ENCODE data around the gene CRYZL1. TPM values are rescaled to one million over a fixed set of nuclear protein-coding genes. Genes with fewer than 3 reads are reported as not detected.
A peak's percentile ranks its signal among the peaks of the same experiment; 100 is the strongest.

CRYZL1 gene
- total RNA-seq, 1 experiment from 2014 or later: 29.0 TPM

DNA sequence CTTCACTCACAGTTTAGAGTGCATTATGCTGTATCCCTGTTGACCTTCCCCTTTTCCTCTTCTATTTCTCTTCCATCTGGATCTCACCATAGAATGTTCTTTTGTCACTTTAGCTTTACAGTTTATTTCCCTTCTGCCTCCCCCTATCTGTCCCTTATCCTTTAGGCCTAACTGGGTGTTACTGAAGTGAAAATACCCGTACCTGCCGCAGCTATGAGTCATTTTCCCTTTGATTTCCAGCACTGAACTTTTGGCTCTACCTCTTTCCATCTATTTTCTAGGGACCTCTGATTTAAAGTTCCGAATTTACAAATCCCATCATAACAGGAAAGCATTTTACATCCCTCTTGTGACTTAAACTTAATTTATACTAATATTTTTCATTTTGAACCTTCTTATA lies 20.5 kb upstream of the CRYZL1 start:
- no peak for DNase-seq (ENCODE audit: extremely low read depth, low read depth)

DNA sequence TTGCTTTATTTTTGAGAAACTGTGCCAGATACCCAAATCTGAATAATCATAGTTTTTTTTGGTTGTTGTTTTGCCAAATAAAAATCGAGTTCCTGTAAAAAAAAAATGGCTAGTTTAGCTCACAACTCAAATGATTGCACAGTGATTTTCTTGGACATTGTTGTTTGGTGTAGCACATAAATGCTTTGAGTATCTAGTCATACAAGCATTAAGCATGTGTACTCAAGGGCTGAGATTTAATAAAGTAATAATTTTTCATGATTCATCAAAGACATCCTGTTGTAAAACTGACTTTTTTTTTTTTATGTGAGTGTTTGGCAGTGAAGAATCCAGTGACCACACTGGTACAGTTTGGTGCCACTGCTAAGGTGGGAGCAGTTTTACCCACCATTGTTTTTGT lies 19.6 kb upstream of the CRYZL1 start:
- no peak for DNase-seq (ENCODE audit: extremely low read depth, low read depth)

DNA sequence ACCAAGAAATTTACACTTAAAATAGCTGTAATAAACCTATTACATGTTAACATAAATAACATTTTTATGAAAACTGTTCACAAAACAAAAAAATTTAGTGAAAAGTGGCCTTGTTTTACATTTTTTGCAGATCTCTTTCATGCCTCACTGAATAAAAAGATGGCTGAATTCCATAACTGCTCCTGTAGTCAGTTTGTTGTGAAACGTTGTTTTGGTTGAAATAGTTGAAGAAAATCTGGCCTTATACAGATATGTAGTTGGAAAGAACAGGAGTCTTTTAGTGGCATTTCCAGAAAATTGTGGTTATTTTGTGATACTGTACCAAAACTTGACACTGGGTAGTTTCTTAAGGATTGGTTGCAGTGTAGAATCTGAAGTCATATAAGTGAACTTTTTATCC lies 18.9 kb upstream of the CRYZL1 start:
- DNase-seq (ENCODE audit: extremely low read depth, low read depth): no peak

DNA sequence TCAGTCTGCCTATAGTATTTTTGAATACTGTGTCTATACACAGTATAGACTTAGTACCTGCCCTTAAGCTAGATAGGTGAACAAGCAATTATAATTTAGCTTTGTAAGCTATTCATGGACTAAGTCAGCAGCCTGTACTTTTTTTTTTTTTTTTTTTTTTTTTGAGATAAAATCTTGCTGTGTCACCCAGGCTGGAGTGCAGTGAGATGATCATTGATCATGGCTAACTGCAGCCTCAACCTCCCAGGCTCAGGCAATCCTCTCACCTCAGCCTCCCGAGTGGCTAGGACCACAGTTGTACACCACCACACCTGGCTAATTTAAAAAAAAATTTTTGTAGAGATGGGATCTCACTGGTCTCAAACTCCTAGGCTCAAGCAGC lies 18.0 kb upstream of the CRYZL1 start:
- no peak for DNase-seq (ENCODE audit: extremely low read depth, low read depth)

DNA sequence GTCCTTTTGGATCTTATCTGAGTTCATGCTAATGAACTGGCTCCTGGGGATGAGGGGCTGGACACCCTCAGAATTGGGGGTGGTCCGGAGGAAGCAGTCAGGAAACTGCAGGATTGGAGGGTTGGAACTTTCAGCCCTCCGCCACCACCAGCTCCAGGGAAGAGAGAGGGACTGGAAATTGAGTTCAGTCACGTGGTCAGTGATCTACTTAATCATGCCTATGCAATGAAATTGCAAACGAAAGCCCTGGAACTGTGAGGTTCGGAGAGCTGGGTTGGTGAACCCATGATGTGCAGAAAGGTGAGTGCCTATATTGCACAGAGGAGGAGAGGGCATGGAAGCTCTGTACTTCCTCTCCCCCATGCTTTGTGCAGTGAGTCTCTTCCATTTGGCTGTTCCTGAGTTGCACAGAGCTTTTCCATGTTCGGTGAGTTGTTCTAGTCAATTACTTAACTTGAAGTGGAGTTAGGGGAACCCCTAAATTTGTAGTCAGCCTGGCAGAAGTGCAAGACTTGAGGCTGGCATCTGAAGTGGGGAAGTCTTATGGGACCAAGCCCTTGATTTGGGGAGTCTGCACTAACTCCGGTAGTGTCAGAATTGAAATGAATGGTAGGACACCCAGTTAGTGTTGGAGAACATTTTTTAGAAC lies 17.5 kb upstream of the CRYZL1 start:
- DNase-seq (ENCODE audit: extremely low read depth, low read depth): no peak

DNA sequence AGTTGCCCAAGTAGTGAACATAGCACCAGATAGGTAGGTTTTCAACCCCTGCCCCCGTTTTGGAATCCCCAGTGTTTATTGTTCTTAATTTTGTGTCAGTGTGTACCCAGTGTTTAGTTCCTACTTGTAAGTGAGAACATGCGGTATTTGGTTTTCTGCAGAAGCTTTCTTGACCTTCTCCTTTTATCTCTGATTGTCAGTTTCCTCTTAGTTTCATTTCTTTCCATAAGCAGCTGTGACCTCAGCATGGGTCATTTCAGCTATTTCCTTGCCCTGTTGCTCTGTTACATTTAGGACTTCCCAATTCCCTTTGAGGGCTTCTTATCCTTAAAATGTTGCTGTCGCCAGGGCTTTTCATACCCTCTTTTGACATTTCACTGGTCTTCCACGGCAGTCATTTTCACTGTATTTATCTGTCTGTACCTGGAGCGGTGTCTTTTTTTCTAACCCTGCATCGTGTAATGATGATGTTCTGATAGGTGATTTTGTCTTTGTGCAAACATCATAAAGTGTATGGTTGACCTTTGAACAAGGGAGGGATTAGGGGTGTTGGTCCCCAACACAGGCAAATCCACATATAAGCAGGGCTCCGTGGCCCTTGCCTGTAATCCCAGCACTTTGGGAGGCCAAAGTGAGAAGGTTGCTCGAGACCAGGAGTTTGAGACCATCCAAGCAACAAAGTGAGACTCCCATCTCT lies 15.7 kb upstream of the CRYZL1 start:
- no peak for DNase-seq (ENCODE audit: extremely low read depth, low read depth)

DNA sequence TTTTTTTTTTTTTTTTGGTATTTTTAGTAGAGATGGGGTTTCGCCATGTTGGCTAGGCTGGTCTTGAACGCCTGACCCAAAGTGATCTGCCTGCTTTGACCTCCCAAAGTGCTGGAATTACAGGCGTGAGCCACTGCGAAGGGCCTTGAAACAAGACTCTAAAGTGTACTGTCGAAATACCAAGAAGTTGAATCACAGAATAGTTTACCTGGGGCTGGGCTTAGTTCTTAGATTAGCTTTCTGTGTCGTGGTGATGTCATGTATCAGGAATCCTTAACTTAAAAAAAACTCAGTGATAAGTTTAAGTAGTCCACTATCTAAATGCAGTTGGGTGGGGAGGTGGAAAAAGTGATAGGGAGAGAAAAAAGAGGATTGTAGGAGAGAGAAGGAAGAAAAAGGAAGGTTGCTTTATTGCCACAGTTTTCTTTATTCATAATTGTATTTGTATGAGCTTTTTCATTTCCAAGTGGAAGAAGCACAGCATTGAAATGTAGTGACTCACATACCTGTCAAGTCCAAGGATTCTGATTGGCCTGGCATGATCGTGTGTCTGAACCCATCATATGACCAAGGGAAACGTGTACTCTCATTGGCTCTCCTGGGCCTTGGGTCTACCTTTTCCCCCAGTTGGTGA lies 14.2 kb upstream of the CRYZL1 start:
- peak; percentile 54 for DNase-seq (ENCODE audit: extremely low read depth, low read depth)

DNA sequence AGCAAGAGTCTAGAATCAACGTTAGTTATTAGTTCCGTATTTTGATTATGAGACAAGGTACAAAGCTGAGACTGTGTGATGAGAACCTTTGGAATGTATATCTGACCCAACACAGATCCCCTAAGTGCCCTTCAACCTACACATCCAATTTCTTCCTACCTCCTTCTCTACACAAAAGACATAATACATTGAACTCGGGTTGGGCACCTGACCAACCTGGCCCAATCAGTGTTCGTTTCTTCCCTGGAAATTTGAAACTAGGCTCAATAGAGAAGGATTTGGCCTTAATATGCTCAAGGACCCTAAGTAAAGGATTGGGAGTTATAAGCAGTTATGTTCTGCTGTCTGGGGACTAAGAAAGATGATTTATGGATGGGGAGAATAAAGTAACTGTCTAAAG lies 12.9 kb upstream of the CRYZL1 start:
- DNase-seq (ENCODE audit: extremely low read depth, low read depth): no peak

DNA sequence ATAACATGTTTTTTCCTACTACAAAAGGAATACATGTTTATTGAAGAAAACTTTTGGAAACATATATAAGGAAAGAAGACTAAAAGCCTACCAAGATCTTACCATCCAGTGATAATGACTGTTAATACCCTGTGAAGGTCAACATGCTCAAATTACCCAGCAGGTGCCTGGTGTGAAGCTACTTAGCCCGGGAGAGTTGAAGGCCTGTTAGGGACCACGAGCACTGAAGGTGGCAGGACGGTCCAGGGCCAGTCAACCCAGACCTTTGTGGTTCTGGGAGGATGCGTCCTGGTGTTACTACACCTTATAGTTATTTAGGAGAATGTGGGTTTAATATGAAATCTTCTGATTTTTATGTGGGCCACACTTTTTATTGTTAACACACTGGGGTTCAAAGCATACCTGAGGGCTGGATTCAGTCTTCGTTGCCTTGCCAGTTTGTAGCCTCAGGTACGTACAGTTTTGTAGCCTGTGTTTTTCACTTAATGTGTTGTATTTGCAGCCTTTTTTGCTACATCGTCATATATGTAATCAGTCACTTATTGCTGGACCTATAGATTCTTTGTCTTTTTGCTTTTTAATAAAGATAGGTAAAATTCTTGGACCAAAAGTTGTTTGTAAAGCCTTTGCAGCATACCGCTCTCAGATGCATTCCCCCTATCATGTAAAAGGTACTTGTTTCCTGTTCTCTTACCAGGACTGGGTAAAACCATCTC lies 10.6 kb upstream of the CRYZL1 start:
- no peak for DNase-seq (ENCODE audit: extremely low read depth, low read depth)

DNA sequence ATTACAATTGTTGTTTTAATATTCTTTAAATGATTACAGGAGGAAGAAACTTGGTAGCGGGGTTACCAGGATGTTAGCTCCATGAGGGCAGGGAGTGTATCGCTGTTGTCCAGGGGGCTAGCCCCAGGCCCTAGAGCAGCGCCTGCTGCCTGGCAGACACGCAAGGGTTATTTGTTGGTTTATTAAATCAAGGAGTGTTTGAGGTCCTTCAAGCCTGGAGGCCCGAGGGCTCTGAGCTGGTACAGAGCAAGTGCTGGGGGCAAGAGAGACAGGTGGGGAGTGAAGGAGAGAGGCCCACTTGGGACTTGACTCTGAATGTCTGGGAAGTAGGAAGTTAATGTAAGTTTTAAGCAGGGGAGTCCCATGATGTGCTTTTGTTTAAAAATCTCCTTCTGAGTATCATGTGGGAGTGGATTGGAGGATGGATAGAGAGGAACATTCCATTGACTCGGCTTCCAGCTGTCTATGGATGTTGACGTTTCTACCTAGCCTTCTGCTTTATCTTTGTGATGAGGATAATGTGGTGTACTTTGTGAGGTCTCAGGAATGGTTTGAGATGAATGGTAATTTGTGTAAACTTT lies 9.5 kb upstream of the CRYZL1 start:
- no peak for DNase-seq (ENCODE audit: extremely low read depth, low read depth)

DNA sequence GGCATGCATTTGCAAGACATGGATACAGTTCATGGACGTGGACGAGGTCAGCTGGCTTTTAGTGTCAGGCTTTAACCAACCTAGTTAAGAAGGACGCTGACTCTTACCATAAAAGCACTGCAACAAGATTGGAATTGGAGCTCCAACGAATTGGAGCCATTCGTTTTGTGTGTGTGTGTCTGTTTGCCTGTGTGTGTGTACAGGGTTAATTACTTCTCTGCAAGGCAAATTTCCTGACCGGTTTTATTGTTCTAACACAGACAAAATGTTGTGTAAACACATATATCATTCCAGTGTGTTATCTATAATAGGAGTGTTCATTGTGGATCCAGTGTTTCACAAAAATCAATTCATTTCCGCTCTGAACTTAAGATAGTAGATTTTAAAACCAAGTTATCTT lies 8.7 kb upstream of the CRYZL1 start:
- DNase-seq (ENCODE audit: extremely low read depth, low read depth): no peak

DNA sequence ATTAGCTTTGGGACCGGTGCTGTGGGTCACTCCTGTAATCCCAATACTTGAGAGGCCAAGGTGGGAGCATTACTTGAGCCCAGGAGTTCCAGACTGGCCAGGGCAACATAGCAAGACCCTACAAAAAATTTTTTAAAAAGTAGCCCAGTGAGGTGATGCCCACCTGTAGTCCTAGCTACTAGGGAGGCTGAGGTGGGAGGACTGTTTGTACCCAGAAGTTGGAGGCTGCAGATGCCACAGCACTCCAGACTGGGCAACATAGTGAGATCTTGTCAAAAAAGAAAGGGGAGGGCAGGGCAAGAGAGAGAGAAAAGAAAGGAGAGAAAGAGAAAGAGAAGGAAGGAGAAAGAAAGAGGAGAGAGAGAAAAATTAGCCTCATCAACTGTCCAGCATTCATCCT lies 7.0 kb upstream of the CRYZL1 start:
- DNase-seq (ENCODE audit: extremely low read depth, low read depth): no peak

DNA sequence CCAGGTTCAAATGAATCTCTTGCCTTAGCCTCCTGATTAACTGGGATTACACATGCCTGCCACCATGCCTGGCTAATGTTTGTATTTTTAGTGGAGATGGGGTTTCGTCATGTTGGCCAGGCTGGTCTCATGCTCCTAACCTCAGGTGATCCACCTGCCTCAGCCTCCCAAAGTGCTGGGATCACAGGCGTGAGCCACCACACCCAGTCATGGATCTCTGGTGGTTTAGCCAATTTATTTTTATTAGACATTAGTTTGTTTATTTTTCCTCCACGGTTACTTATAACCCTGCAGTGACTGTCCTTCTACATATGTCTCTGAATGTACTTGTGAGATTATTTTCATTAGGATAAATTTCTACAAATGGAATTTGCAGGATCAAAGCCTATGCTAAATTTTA lies 6.0 kb upstream of the CRYZL1 start:
- DNase-seq (ENCODE audit: extremely low read depth, low read depth): no peak

DNA sequence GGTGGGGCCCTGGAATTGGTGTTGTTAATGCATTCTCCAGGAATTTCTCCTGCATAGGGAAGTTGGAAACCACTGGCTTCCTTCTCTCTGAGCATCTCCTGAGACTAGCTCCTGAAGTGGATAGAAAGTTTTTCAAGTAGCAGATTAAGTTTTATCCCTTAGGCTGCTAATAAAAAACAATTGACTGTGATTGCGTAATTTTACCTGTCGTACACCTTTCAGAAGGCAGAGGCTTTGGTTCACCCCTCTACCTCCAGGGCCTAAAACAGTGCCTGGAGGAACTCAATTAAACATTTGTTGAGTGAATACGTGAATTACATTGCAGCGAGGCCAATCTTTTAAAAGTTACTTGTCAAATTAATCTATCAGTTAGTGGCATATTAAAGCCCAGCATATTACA lies 4.2 kb upstream of the CRYZL1 start:
- no peak for DNase-seq (ENCODE audit: extremely low read depth, low read depth)

DNA sequence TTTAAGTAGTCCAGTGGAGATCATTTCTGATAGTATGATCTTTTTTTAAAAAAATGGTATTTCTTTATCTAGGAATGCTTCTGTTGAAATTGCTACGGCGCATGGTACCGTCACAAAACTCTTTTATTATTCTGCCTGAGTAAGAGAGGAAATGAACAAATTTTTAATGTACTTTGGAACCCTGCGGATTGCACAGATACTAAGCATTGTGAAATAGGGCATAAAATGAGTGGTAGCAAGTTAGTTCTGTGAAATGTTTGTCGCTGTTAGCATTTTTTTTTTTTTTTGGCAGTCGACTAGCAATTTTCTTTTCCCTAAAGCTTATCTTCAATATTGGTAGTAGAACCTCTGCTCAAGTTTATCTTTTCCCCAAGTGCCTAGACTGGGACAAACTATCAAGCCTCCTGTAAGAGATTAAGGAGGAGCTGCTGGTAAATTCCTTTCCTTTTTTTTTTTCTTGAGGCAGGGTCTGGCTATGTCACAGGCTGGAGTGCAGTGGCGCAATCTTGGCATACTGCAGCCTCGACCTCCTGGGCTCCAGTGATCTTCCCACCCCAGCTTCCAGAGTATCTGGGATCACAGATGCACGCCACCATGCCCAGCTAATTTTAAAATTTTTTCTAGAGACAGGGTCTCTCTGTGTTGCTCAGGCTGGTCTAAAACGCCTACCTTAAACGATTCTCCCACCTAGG lies 3.0 kb upstream of the CRYZL1 start:
- no peak for DNase-seq (ENCODE audit: extremely low read depth, low read depth)

DNA sequence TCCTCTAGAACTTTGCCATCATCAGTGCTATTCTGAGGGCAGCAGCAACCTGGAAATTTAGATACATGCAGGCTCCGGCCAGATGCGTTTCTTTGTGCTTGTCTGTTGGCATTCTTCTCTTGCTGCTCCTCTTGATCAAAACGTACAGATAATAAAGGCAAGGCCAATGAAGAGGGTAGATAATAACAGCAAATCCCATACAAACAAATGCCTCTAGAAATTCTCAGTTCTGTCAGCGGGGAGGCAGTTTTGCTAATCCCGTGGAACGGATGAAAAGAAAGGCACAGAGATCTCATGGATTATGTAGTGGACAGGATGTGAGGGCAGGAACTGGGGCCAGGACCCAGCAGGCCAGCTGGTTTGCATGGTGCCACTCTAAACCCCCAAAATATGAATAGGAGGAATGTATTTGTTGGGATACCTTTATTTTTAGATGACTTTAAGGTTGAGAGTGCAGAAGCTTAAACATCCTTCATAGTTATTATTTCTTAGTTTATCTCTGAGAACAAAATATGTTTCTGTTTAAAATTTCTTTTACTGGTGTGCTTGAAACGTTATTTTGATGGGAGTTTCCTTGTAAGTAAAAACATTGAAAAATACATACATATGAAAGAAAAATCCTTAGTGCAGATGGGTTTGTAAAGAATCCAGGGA lies 2.2 kb upstream of the CRYZL1 start:
- DNase-seq (ENCODE audit: extremely low read depth, low read depth): no peak

DNA sequence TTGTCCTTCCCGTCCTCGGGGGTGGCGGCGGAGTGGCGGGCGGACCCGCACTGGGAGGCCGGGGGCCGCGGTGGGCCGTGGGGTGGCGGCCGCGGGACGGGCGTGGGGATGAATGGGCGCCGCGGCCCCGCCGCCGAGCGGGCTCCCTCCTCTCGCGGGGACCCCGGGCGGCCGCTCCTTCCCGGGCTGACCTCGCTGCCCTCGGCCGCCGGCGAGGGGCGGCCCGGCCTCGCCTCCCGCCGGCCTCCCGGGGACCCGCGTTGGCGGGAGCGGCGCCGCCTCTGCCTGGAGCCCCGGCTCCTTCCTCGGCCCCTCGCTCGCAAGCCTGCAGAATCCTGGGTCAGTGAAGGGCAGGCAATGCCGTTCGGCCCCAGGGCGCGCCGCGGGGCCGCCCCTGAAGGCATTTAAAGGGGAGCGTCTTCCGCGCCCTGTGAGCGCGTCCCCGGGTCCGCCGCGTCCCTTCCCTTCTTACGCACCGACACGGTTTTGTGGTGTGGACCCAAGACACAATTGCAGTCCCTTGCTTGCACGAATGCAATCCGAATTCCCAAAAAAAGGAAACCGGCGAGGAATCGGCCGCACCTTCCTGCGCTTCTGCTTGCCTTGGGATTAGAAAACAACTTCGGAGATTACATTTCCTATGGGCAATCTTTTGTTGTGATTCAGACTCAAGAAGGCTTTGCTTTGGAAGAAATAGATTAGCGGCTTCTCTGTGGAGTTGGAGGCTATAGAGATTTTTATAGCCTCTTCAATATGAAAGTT lies 1.5 kb upstream of the CRYZL1 start:
- no peak for DNase-seq (ENCODE audit: extremely low read depth, low read depth)

DNA sequence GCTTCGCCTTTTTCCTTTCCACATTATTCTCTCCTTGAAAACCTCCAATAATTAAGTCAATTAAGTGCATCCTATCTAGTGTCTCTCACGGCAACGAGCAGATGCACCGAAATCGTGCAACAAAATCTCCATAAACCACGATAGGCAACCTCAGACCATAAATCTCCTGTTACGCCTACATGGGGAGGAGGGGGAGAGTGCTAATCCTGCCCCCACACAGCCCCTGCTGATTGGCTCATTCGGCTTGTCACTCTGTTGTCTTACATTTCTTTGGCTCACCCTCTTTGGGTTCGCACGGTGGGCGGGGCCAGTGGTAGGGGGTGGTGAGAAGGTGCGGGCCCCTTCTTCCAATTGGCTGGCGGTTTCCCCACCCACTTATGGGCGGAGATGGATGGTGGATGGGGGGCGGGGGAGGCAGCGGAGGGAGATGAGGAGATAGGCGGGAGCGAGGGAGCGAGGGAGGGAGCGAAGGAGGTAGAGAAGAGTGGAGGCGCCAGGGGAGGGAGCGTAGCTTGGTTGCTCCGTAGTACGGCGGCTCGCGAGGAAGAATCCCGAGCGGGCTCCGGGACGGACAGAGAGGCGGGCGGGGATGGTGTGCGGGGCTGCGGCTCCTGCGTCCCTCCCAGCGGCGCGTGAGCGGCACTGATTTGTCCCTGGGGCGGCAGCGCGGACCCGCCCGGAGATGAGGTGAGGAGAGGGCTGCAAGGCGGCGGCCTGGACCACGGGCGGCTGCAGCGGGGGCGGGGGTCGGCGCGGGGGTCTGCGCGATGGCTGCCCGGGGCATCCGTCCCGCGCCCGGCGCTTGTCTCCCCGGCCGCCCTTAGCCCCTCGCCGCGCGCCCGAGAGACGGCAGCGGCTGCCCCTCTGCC lies 720 bp upstream of the CRYZL1 start, which contains the start of gene ITSN1:
ITSN1 (plus strand) TSS at position 475 of the 869 bp plus-strand sequence. CDS start 76,328 bp downstream, outside the sequence.
- DNase-seq (ENCODE audit: extremely low read depth, low read depth): peak; percentile 98
